D341Med (cell line): ENCODE measurements around the gene NDUFV3.
A peak's percentile ranks its signal among the peaks of the same experiment; 100 is the strongest.
"Not testable (repeated sequence)": the region's sequence is repeated elsewhere in the genome, so short reads cannot be mapped to it uniquely, and the experiment has no call there.

Experiments
- DNase-seq: peaks from one replicate; pipeline ENCODE4 v3.0.0; 2012; ENCODE audit warnings: low spot score

The NDUFV3 gene

DNA sequence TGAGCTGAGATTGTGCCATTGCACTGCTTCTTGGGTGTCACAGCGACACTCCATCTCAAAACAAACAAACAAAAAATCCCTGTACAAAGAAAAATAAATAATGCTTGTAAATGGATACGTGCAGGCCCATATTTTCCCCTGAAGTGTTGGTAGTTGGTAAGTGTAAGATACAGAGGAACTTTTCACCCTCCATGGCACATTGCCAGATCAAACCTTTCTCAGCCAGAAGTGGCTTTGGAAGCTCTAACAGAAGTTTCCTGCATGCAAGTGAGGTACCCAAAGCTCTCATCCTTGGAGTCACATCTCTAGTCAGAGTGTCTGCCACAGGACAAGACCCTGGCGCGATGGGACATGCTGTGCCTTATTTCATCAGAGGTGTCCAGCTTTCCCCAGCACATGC is 7.3 kb downstream of the NDUFV3 start:
- DNase-seq = no peak

DNA sequence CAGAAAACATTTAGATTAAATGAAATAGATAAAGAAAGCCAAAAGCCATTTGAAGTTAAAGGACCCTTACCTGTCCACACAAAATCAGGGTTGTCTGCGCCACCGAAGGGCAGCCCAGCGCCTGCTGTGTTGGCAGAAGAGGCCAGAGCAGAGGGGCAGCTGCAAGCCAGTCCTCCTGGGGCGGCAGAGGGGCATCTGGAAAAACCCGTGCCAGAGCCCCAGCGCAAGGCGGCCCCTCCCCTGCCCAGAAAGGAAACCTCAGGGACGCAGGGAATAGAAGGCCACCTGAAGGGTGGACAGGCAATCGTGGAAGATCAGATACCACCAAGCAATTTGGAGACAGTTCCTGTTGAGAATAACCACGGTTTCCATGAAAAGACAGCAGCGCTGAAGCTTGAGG is 10.7 kb downstream of the NDUFV3 start:
- DNase-seq = no peak

GRCh38 chr21:42905195-42905594 is 12.1 kb downstream of the NDUFV3 start:
- no peak for DNase-seq

DNA sequence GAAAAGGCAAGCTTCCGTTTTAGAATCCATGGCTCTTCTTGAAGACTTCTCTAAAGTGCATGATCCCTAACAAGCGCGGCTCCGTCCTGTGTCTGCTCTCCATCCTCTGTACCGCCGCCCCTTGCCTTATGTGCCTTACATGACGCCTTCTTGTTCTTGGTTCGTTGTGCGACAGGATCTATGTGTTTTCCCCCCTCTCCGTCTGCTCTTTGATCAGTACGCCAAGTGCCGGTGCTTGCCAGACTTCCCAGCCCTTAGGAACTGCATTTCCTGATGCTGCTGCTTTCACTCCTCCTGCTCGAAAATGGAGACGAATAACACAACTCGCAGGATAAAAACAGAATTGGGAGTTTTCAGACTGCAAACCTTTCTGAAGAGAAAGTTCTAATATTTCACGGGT is 13.1 kb downstream of the NDUFV3 start:
- no peak for DNase-seq

- DNase-seq = not testable (repeated sequence)
Observed at GRCh38 chr21:42908484-42908883, 15.4 kb downstream of the NDUFV3 start.

GRCh38 chr21:42911920-42912319 is 18.8 kb downstream of the NDUFV3 start:
- not testable (repeated sequence) for DNase-seq

DNA sequence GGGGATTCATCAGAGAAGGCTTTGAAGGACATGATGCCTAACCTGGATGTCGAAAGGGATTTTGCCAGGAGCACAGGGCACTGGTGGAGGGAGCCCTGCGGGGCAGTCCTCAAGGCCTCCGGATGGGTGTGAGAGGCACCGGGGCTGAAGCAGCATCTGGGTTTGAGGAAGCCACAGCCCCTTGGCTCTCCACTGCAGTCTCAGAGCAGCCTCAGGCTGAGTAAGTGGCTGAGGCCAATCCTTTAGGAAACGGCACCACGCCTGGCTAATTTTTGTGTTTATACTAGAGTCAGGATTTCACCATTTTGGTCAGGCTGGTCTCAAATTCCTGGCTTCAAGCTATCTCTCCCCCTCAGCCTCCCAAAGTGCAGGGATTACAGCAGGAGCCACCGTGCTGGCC is 20.4 kb downstream of the NDUFV3 start:
- no peak for DNase-seq

GRCh38 chr21:42918291-42918690 is 25.2 kb downstream of the NDUFV3 start:
- DNase-seq = no peak

GRCh38 chr21:42921927-42922326 is 28.8 kb downstream of the NDUFV3 start:
- no peak for DNase-seq

DNA sequence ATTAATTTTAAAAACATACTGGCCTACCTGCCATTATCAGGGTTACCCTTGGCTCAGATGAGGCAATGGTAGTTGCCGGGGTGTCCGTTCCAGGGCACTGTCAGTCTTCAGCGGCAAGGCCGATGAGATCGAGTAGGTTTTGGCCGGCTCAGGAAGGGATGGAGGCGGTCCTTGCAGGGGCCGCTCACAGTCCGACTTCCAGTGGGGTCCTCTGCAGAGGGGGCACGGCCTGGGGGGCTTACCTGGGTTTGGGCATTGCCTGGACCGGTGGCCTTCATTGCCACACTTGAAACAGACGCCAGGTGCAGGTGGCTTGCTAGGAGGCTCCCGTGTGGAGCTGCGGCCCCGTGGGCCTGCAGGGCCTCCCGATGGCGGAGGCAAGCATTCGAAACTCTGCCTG is 29.8 kb downstream of the NDUFV3 start:
- DNase-seq = no peak

DNA sequence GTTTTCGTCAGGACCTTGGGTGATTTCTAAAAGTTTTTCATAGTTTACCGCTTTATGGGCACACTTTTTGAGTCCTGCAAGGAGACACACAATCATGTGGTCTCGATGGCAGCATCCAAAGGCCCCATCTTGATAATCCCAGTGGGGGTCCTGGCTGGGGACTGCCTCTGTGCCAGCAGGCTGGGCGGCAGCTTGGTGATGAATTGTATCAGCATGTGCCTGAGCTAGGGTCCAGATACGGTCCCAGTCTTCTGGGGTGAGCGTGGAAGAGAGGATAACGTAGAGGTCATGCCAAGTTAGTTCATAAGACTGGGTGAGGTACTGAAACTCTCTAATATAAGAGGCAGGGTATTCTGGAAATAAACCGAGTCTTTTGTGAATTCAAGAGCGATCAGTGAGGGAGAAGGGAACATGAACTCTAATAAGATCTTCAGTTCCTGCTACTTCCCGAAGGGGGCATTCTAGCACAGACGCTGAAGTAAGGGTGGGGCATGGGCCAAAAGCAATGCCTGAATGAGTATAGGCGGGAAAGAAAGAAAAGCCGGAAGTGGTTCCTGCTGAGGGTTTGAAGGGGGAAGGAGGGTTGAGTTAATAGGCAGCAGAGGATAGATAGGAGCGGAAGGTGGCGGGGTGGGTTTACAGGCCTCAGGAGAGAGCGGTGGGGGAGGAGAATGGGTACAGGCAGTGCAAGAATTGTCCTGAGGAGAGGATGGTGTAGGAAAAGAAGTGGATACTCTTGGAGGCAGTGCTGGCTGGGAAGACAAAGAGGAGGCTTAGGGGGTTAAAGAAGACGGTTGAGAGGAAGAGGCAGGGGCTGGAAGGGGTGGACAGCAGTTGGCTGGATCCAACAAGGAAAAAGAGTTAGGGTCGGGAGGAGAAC is 30.7 kb downstream of the NDUFV3 start:
- peak; percentile 82 for DNase-seq

GRCh38 chr21:42924433-42924751 is 31.3 kb downstream of the NDUFV3 start:
- no peak for DNase-seq

DNA sequence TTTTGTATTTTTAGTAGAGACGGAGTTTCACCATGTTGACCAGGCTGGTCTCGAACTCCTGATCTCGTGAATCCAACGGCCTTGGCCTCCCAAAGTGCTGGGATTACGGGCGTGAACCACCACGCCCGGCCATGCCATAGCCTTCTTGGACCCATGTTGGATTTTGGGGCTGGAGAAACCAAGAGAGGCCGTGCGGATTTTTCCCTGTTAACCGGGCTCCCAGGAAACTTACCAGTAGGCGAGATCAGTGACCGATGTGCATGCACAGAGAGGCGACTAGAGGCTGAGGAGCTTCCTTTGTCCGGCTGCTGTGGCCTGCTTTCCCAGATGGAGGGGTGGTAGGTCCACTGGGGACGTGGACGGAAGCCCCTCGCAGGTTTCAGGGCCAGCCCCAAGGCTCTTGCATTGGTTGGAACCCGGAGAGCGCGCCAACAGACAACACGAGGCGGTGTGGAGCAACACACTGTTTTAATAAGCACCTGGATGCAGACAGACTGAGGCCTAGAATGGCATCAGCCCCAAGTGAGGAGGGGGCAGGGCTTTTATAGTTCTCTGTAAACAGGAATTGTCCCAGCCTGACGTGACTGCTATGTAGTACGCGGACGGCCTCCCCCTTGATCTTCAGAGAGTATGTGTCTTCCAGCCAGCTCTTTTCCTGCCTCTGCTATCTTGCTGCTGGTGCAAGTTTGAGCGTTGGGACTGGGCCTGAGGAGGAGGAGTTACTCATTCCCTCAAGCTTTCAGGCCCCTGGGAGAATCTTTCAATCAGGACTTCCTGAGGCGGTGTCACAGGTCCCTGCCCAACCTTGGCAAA is 32.2 kb downstream of the NDUFV3 start, which contains the start of gene ERVH48-1:
Gene ERVH48-1, minus strand, starts transcription at position 517 of the 813 bp plus-strand sequence. CDS start 6,624 bp downstream, outside the sequence.
- DNase-seq = no peak

GRCh38 chr21:42927474-42928200 is 34.5 kb downstream of the NDUFV3 start:
- DNase-seq = not testable (repeated sequence)

DNA sequence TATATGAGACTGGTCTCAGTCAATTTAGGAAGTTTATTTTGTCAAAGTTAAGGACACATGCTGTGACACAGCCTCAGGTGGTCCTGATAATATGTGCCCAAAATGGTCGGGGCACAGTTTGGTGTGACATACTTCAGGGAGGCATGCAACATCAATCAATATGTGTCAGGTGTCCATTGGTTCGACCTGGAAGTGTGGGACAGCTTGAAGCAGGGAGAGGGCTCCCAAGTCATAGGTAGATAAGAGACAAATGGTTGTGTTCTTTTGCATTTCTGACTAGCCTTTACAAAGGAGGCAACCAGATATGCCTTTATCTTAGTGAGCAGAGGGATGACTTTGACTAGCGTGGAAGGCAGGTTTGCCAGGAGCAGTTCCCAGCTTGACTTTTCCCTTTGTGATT is 36.9 kb downstream of the NDUFV3 start:
- DNase-seq = no peak

DNA sequence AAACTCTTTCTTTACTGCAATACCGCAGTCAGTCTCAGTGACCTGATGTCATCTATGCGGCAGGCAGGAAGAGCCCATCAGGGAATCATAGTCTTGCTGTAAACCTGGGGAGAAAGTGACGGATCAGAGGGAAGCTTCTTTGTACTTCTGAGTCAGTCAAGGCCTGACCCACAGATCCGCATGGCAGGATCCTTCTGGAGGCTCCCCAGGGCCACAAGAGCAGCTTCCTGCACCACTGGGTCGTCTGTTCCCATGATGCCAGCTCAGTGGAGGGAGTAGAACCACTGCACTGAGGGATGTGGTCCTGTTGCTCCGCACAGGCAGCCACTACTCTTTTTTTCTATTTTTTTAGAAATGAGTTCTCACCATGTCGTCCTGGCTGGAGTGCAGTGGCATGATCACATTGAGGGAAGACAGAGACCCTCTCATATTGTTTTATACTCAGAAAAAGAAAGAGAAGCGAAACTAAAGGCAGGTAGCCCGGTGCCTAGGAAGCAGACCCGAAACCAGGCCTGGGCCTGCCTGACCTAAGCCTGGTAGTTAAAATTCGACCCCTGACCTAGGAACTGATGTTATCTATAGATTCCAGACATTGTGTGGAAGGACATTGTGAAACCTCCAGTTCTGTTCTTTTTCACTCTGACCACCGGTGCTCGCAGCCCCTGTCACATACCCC is 38.6 kb downstream of the NDUFV3 start:
- no peak for DNase-seq

- not testable (repeated sequence) for DNase-seq
Observed at GRCh38 chr21:42932378-42933136, 39.4 kb downstream of the NDUFV3 start.

GRCh38 chr21:42933137-42933970 is 40.2 kb downstream of the NDUFV3 start:
- not testable (repeated sequence) for DNase-seq

GRCh38 chr21:42933973-42934372 is 40.9 kb downstream of the NDUFV3 start:
- DNase-seq = not testable (repeated sequence)

- DNase-seq = not testable (repeated sequence)
Observed at GRCh38 chr21:42936360-42936759, 43.3 kb downstream of the NDUFV3 start.
